HepG2 (cell line): ENCODE data around the gene ULK3. TPM values are rescaled to one million over a fixed set of nuclear protein-coding genes. Genes with fewer than 3 reads are reported as not detected.

ENCODE experiments used
- BORCS8-MEF2B ChIP-seq: sonication (generic); formaldehyde crosslinking; IDR thresholded peaks from 2 replicates; pipeline ENCODE4 v1.8.0; 2022; ENCODE audit warnings: mild to moderate bottlenecking, missing genetic modification reagents
- HNRNPL ChIP-seq: fragments of 200-400 bp; formaldehyde crosslinking; IDR thresholded peaks from 2 replicates; pipeline ENCODE4 v1.6.1; 2017; ENCODE audit warnings: mild to moderate bottlenecking, low read depth, low read length
- HOXA3 ChIP-seq: sonication (generic); formaldehyde crosslinking; IDR thresholded peaks from 2 replicates; pipeline ENCODE4 v1.5.0; 2020; ENCODE audit warnings: missing genetic modification reagents
- JUNB ChIP-seq: sonication (generic); formaldehyde crosslinking; IDR thresholded peaks from 2 replicates; pipeline ENCODE4 v1.8.0; 2022; ENCODE audit warnings: missing genetic modification reagents, mild to moderate bottlenecking, borderline replicate concordance
- NRL ChIP-seq: sonication (generic); formaldehyde crosslinking; IDR thresholded peaks from 2 replicates; pipeline ENCODE4 v1.5.0; 2020; ENCODE audit warnings: missing genetic modification reagents, mild to moderate bottlenecking, moderate library complexity, borderline replicate concordance
- SSRP1 ChIP-seq: IDR thresholded peaks from 2 replicates; pipeline ENCODE4 v1.6.1; 2016; ENCODE audit warnings: control low read depth
- USF2 ChIP-seq, 2 experiments: sonication (generic) in 1 of 2; formaldehyde crosslinking in 1 of 2; IDR thresholded peaks; 2 replicates each; pipeline versions ENCODE4 v1.5.1 to v1.6.1; 2011 to 2020; ENCODE audit warnings: borderline replicate concordance in 1 of 2, low read depth in 1 of 2, low read length in 1 of 2, mild to moderate bottlenecking in 1 of 2, missing genetic modification reagents in 1 of 2, moderate library complexity in 1 of 2
- ZHX2 ChIP-seq, 2 experiments: sonication (generic) in 1 of 2; formaldehyde crosslinking in 1 of 2; IDR thresholded peaks; 2 replicates each; pipeline versions ENCODE4 v1.6.1 to v1.9.0; 2014 to 2022; ENCODE audit warnings: antibody characterized with exemption in 1 of 2, borderline replicate concordance in 1 of 2, inconsistent platforms in 1 of 2, low read depth in 1 of 2, missing genetic modification reagents in 1 of 2
- ZNF138 ChIP-seq: sonication (generic); formaldehyde crosslinking; IDR thresholded peaks from 2 replicates; pipeline ENCODE4 v1.5.0; 2020; ENCODE audit warnings: mild to moderate bottlenecking, low read depth, missing genetic modification reagents
- ZNF296 ChIP-seq: sonication (generic); formaldehyde crosslinking; conservative IDR thresholded peaks from 2 replicates; pipeline ENCODE4 v1.5.0; 2020; ENCODE audit warnings: mild to moderate bottlenecking, missing genetic modification reagents
- ZNF432 ChIP-seq: sonication (generic); formaldehyde crosslinking; IDR thresholded peaks from 2 replicates; pipeline ENCODE4 v1.5.0; 2020; ENCODE audit warnings: missing genetic modification reagents, mild to moderate bottlenecking, borderline replicate concordance
- ZNF879 ChIP-seq: sonication (generic); formaldehyde crosslinking; IDR thresholded peaks from 2 replicates; pipeline ENCODE4 v1.8.1; 2023; ENCODE audit warnings: missing genetic modification reagents
- polyA plus RNA-seq, 8 experiments: library from polyadenylated mRNA; depleted of rRNA in 3 of 8; stranded (reverse) in 7 of 8; unstranded in 1 of 8; fragments of >200 nt; fragmentation: Illumina TruSeq in 4 of 8; extraction: Trizol in 4 of 8; gene quantifications; 2 replicates each; pipeline versions ENCODE4 v1.2.1 to v1.2.3, GENCODE V29; 2011 to 2016; ENCODE audit warnings: low read depth in 4 of 8, missing spikeins in 1 of 8, mixed read lengths in 1 of 8; ENCODE audit not compliant: insufficient read depth in 1 of 8
- total RNA-seq, 5 experiments: library from RNA; depleted of rRNA; stranded (reverse); fragments of >200 nt; fragmentation: Illumina TruSeq; extraction: Trizol; gene quantifications; 2 replicates each; pipeline ENCODE4 v1.2.3, GENCODE V29; 2016; ENCODE audit warnings: low read depth in 1 of 5
- TF ChIP-seq, protein P1 (sequence below): IDR thresholded peaks from 2 replicates; pipeline ENCODE4 v1.4.0; 2020; ENCODE audit warnings: mild to moderate bottlenecking, missing genetic modification reagents

Gene ULK3
- total and polyA plus RNA-seq, 2 of the 13 experiments (the other 11 are each of a cell fraction or from before 2014, with no cell fraction given), result 15.2 to 23.7 TPM

DNA sequence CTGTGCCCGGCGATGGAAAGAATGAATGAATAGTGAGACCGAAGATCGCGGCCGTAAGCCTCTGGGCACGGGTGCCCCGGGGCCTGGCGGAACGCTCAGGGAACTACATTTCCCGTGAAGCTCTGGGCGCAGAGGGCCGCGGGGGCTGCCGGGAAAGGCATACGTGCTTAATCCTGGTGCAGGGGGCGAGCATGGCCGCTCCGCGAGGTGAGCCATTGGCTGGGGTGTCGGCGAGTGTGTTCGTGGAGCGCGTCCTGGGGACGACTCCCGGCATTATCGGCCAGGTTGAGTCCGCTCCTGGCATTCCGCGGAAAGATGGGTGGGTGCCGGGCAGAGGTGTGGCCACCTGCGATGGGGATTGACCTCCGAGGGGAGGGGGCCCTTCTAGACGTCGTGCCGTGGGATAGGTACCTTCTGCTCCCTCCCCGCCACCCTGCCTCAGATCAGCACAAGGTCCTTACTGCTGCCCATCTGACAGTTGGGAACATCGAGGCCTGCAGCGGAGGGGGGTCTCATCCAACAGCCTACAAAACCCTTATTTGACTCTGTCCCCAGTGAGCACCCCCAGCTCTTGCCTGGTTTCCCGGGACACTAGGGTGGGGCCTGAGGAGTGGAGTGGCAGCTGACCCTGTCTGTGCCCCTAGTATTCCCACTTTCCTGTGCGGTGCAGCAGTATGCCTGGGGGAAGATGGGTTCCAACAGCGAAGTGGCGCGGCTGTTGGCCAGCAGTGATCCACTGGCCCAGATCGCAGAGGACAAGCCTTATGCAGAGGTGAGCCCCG lies 47.1 kb upstream of the ULK3 start, which contains the start of gene MPI (continued):
- TF ChIP-seq, protein P1, sequence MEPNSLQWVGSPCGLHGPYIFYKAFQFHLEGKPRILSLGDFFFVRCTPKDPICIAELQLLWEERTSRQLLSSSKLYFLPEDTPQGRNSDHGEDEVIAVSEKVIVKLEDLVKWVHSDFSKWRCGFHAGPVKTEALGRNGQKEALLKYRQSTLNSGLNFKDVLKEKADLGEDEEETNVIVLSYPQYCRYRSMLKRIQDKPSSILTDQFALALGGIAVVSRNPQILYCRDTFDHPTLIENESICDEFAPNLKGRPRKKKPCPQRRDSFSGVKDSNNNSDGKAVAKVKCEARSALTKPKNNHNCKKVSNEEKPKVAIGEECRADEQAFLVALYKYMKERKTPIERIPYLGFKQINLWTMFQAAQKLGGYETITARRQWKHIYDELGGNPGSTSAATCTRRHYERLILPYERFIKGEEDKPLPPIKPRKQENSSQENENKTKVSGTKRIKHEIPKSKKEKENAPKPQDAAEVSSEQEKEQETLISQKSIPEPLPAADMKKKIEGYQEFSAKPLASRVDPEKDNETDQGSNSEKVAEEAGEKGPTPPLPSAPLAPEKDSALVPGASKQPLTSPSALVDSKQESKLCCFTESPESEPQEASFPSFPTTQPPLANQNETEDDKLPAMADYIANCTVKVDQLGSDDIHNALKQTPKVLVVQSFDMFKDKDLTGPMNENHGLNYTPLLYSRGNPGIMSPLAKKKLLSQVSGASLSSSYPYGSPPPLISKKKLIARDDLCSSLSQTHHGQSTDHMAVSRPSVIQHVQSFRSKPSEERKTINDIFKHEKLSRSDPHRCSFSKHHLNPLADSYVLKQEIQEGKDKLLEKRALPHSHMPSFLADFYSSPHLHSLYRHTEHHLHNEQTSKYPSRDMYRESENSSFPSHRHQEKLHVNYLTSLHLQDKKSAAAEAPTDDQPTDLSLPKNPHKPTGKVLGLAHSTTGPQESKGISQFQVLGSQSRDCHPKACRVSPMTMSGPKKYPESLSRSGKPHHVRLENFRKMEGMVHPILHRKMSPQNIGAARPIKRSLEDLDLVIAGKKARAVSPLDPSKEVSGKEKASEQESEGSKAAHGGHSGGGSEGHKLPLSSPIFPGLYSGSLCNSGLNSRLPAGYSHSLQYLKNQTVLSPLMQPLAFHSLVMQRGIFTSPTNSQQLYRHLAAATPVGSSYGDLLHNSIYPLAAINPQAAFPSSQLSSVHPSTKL, result no peak; the same call in 1 of the 2 replicates
- TF ChIP-seq ZNF879, result 0 out of 2 replicates have a peak, but pooled peaks have one; percentile 40
- TF ChIP-seq JUNB (CRISPR knock-in tag), result peak; percentile 50; the same call in 1 of the 2 replicates
- peak; percentile 88 for TF ChIP-seq HOXA3 (CRISPR knock-in tag)
- TF ChIP-seq USF2 (IDR thresholded peaks at IDR 0.05; ENCODE audit: low read depth, low read length), result no peak
- no peak for TF ChIP-seq USF2 (CRISPR knock-in tag; IDR thresholded peaks at IDR 0.05; ENCODE audit: borderline replicate concordance)
- peak; percentile 68; the same call in 1 of the 2 replicates for TF ChIP-seq BORCS8-MEF2B (CRISPR knock-in tag)
- TF ChIP-seq ZNF138 (CRISPR knock-in tag), result peak; percentile 51; the same call in 1 of the 2 replicates
- TF ChIP-seq NRL (CRISPR knock-in tag), result peak; percentile 88
- 0 out of 2 replicates have a peak, but pooled peaks have one; percentile 44 for TF ChIP-seq HNRNPL
- TF ChIP-seq SSRP1, result no peak
- TF ChIP-seq ZNF432 (CRISPR knock-in tag), result no peak
- no peak for TF ChIP-seq ZNF296 (CRISPR knock-in tag)
- peak; percentile 42; the same call in 1 of the 2 replicates for TF ChIP-seq ZHX2 (IDR thresholded peaks at IDR 0.05; ENCODE audit: low read depth)
- TF ChIP-seq ZHX2 (CRISPR knock-in tag; IDR thresholded peaks at IDR 0.05; ENCODE audit: borderline replicate concordance), result 0 out of 2 replicates have a peak, but pooled peaks have one; percentile 33
